ENCODE results near the gene BDKRB2. TPM values are rescaled to one million over a fixed set of nuclear protein-coding genes. Genes with fewer than 3 reads are reported as not detected.

The BDKRB2 gene
- total RNA-seq, 1 donor from 2014 or later, result 0.70 TPM

DNA sequence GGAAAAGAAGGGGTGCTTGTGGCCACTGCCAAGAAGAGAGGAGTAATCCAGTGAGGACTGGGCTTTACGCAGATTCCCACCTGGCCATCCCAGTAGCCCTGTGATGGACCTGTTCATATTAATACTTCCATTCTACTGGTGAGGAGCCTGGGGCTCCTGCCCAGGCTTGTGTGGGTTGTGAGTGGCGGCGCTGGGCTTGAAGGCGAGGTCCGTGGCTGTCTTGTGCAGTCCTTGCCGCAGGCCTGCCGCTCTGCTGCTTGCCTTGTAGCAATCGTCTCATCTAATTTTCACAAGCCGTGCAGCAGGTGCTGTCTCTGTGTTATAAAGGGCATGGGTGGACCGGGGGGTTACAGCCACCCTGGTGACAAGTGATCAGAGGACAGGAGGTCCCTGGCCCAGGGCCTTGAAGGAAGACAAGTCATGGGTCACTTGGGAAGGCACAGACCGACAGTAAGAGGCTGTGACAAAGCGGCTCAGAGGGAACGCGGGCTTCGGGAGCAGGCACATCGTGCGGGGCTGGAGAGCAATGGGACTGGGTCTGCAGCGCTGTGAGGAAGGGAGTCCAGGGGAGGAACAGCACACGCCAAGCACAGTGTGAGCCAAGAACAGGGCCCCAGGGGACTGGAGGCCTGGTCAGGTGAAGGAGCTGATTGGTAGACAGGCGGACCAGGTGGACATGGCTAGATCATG, 7.3 kb upstream of the BDKRB2 start:
- Mint-ChIP-seq H3K4me1 (ENCODE audit: low read depth, unreplicated experiment) (peaks cover 18% of the 10 kb centered on the region), H3K27ac (ENCODE audit: unreplicated experiment) (no peak overlapping the region), H3K4me3 (ENCODE audit: unreplicated experiment) (no peak overlapping the region), H3K27me3 (ENCODE audit: low read depth, unreplicated experiment) (peaks cover 31% of the 10 kb centered on the region), H3K9me3 (ENCODE audit: unreplicated experiment) (peaks cover 7% of the 10 kb centered on the region), H3K36me3 (ENCODE audit: low read depth, unreplicated experiment) (no peaks in the 10 kb centered on the region)
- no peaks in the 10 kb centered on the region for H4K20me1 ChIP-seq (ENCODE audit: insufficient read depth, low read length)
- no peaks in the 10 kb centered on the region for H3K4me1 ChIP-seq (ENCODE audit: insufficient read depth, low read length)
- no peak overlapping the region for H3K4me3 ChIP-seq (ENCODE audit: insufficient read depth, low read depth, low read length)
- no peak for DNase-seq (ENCODE audit: low read depth)
- no peaks in the 10 kb centered on the region for H3K9me3 ChIP-seq (ENCODE audit: insufficient read depth, low read depth, low read length)
- no peaks in the 10 kb centered on the region for H3K36me3 ChIP-seq (ENCODE audit: insufficient read depth, low read length)
- no peak overlapping the region for H3K27ac ChIP-seq (ENCODE audit: low read depth, low read length)
- FAIRE-seq, result no peak
- H3K9ac ChIP-seq (ENCODE audit: low read length), result no peak overlapping the region
- no peak overlapping the region for H2AFZ ChIP-seq (ENCODE audit: low read depth, low read length)
- peaks cover 4% of the 10 kb centered on the region for H3K27me3 ChIP-seq (ENCODE audit: insufficient read depth, low read length)
- no peak for TF ChIP-seq EZH2 (IDR thresholded peaks at IDR 0.05; ENCODE audit: insufficient read depth, low read length)
- TF ChIP-seq, protein P1, sequence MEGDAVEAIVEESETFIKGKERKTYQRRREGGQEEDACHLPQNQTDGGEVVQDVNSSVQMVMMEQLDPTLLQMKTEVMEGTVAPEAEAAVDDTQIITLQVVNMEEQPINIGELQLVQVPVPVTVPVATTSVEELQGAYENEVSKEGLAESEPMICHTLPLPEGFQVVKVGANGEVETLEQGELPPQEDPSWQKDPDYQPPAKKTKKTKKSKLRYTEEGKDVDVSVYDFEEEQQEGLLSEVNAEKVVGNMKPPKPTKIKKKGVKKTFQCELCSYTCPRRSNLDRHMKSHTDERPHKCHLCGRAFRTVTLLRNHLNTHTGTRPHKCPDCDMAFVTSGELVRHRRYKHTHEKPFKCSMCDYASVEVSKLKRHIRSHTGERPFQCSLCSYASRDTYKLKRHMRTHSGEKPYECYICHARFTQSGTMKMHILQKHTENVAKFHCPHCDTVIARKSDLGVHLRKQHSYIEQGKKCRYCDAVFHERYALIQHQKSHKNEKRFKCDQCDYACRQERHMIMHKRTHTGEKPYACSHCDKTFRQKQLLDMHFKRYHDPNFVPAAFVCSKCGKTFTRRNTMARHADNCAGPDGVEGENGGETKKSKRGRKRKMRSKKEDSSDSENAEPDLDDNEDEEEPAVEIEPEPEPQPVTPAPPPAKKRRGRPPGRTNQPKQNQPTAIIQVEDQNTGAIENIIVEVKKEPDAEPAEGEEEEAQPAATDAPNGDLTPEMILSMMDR (IDR thresholded peaks at IDR 0.05; ENCODE audit: insufficient read depth, low read depth, low read length), result no peak
- no peak overlapping the region for H3K4me2 ChIP-seq (ENCODE audit: low read length)
- H3K79me2 ChIP-seq (ENCODE audit: insufficient read depth, low read length), result no peaks in the 10 kb centered on the region

DNA sequence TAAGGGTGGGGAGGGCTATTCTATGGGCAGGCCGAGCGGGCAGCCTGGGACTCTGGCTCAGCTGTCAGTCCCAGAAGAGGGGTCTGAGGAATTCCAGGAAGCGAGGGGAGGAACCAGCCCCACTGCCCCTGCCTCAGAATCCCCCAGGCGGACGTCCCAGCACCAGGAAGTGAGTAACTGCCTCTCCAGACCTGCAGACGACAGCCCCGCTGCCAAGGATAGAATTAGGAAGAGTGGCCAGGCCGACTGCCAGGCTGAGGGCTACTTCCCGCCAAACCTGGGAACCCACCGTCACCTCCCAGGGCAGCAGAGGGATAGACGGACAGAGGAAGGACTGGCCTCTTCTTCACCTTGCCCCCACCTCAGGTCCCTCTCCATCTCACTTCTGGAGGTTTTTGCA, 6.7 kb upstream of the BDKRB2 start:
- no peak for TF ChIP-seq EZH2 (IDR thresholded peaks at IDR 0.05; ENCODE audit: insufficient read depth, low read length)
- TF ChIP-seq, protein P1 (IDR thresholded peaks at IDR 0.05; ENCODE audit: insufficient read depth, low read depth, low read length), result no peak
- H3K4me1 Mint-ChIP-seq (ENCODE audit: low read depth, unreplicated experiment), result peaks cover 20% of the 10 kb centered on the region

GRCh38 chr14:96198430-96199130, 6.1 kb upstream of the BDKRB2 start:
- Histone ChIP-seq H3K4me3 (ENCODE audit: insufficient read depth, low read depth, low read length) (no peak overlapping the region), H3K9me3 (ENCODE audit: insufficient read depth, low read depth, low read length) (no peaks in the 10 kb centered on the region), H4K20me1 (ENCODE audit: insufficient read depth, low read length) (no peaks in the 10 kb centered on the region), H3K4me1 (ENCODE audit: insufficient read depth, low read length) (no peaks in the 10 kb centered on the region), H3K9ac (ENCODE audit: low read length) (no peak overlapping the region), H3K36me3 (ENCODE audit: insufficient read depth, low read length) (no peaks in the 10 kb centered on the region), H3K4me2 (ENCODE audit: low read length) (no peak overlapping the region), H3K27me3 (ENCODE audit: insufficient read depth, low read length) (no peaks in the 10 kb centered on the region), H3K79me2 (ENCODE audit: insufficient read depth, low read length) (no peaks in the 10 kb centered on the region), H2AFZ (ENCODE audit: low read depth, low read length) (peak overlapping the region; percentile 41), H3K27ac (ENCODE audit: low read depth, low read length) (no peak overlapping the region)
- H3K36me3 Mint-ChIP-seq (ENCODE audit: low read depth, unreplicated experiment), result no peaks in the 10 kb centered on the region
- H3K9me3 Mint-ChIP-seq (ENCODE audit: unreplicated experiment), result peaks cover 8% of the 10 kb centered on the region
- no peak for DNase-seq (ENCODE audit: low read depth)
- no peak for TF ChIP-seq EZH2 (IDR thresholded peaks at IDR 0.05; ENCODE audit: insufficient read depth, low read length)
- TF ChIP-seq, protein P1 (IDR thresholded peaks at IDR 0.05; ENCODE audit: insufficient read depth, low read depth, low read length), result no peak
- no peak for FAIRE-seq
- peaks cover 20% of the 10 kb centered on the region for H3K27me3 Mint-ChIP-seq (ENCODE audit: low read depth, unreplicated experiment)
- no peak overlapping the region for H3K4me3 Mint-ChIP-seq (ENCODE audit: unreplicated experiment)
- no peak overlapping the region for H3K27ac Mint-ChIP-seq (ENCODE audit: unreplicated experiment)
- H3K4me1 Mint-ChIP-seq (ENCODE audit: low read depth, unreplicated experiment), result peaks cover 20% of the 10 kb centered on the region

More for the DNA sequence above, 6.7 kb upstream of the BDKRB2 start:
- FAIRE-seq (no peak), DNase-seq (ENCODE audit: low read depth) (no peak)
- Histone ChIP-seq H3K79me2 (ENCODE audit: insufficient read depth, low read length) (no peaks in the 10 kb centered on the region), H3K27ac (ENCODE audit: low read depth, low read length) (no peak overlapping the region), H3K27me3 (ENCODE audit: insufficient read depth, low read length) (peaks cover 2% of the 10 kb centered on the region), H3K4me3 (ENCODE audit: insufficient read depth, low read depth, low read length) (no peak overlapping the region), H3K4me1 (ENCODE audit: insufficient read depth, low read length) (no peaks in the 10 kb centered on the region), H3K9me3 (ENCODE audit: insufficient read depth, low read depth, low read length) (no peaks in the 10 kb centered on the region), H2AFZ (ENCODE audit: low read depth, low read length) (no peak overlapping the region), H3K9ac (ENCODE audit: low read length) (no peak overlapping the region), H3K4me2 (ENCODE audit: low read length) (no peak overlapping the region), H3K36me3 (ENCODE audit: insufficient read depth, low read length) (no peaks in the 10 kb centered on the region), H4K20me1 (ENCODE audit: insufficient read depth, low read length) (no peaks in the 10 kb centered on the region)
- H3K27me3 Mint-ChIP-seq (ENCODE audit: low read depth, unreplicated experiment), result peaks cover 25% of the 10 kb centered on the region
- H3K4me3 Mint-ChIP-seq (ENCODE audit: unreplicated experiment), result no peak overlapping the region
- H3K36me3 Mint-ChIP-seq (ENCODE audit: low read depth, unreplicated experiment), result no peaks in the 10 kb centered on the region
- peaks cover 8% of the 10 kb centered on the region for H3K9me3 Mint-ChIP-seq (ENCODE audit: unreplicated experiment)
- no peak overlapping the region for H3K27ac Mint-ChIP-seq (ENCODE audit: unreplicated experiment)

Data from astrocyte (in vitro differentiated cells and primary cell).